GM21447 (cell line): ENCODE data around the gene CLBA1.

Experiments
- ATAC-seq: cut with Tn5 transposase; IDR thresholded peaks from one replicate; pipeline ENCODE4 v1.9.1; 2021; ENCODE audit not compliant: unreplicated experiment

The CLBA1 gene

DNA sequence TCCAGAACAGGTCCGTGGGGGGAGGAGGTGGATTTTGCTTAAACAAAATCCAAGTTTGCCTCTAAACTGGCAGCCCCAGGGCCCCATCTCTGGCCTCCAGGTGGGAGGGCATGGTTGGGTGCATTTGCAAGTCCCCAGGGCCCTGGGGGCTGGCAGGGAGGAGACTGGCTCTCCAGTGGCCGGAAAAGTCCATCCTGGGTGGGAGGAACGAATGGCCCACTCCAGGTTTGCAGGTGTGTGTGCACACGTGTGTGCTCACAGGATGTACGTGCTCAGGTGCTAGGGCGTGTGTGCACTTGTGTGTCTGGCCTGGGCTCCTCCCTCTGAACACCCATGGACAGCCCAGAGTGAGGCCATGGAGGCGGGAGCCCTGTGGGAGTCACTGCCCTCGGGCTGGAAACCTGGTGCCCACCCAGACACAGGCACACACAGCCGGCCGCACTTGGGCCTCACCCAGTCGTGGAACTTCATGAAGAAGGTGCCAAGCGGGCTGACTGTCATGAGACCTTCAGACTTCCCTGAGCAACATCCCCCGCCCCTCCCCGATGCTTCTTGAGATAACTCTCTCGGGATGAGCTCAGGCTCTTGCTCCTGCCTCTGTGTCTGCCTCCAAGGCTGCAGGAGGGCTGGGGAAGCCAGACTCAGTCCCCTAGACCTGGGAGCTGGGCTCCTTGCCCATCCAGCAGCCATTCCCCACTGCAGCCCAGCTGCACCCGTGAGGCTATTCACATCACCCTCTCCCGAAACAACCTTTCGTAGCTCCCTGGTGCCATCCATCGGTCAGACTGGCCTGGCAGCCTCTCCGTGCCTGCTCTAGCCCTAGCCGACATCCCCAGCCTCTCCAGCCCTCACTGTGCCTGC is 16.8 kb upstream of the CLBA1 start:
- no peak for ATAC-seq

DNA sequence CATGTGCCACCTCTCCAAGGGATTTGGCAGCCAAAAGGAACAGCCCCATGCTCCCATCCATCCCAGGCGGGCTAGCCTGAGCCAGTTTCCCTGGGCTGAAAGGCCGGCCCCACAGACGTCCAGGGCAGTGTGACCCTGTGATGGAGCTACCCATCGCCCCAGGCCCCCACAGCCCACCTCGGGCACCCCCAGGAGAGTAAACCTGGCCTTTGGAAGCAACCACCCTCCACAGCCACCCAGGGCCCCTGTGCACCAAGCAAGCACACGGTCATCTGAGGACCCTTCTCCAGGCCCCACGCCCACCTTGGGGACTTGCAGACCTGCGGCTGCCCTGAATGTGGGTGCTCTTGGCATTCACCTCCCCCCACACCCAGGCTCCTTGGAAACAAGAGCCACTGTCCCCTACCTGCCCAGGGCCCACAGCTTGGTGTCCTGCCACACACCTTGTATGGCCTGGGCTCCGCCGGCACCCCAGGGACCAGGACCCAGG is 15.8 kb upstream of the CLBA1 start:
- no peak for ATAC-seq

- no peak for ATAC-seq
Observed at GRCh38 chr14:104970231-104971068, 15.1 kb upstream of the CLBA1 start.

GRCh38 chr14:104971447-104972240 is 13.9 kb upstream of the CLBA1 start:
- no peak for ATAC-seq

DNA sequence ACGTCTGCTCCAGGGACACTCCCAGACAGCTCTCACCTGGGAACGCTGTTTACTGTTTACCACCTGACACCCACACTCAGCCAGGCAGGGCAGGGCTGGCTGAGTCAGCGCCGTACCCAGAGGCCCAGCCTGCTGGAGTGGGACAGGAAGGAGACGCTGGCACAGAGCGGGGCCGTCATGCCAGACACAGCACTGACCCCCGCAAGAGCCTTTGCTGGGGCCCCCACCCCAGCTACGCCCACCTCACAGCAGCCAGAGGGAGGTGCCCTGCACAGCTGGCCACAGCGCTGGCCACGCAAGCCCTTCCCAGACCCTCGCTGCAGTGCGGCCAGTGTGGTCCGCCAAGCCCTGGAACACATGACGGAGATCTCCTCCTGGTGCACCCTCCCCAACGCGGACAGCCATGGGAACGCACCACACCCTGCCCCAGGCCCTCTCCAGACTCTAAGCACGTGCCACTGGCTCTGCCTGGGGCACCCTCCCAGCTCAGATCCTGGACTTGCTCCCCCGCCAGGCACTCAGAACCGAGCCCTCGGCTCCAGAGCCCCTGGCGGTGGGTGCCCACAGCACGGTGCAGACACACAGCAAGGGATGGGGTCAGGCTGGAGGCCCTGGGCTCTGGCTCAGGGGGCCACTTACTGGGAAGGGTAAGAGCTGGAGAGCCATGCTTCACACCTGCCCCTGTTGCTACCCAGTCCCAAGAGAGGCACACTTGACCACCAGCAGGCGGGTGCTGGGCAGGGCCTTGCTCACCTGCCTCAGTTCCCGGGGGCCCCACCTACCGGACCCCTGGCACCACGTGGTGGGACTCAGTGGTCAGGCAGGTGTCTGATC is 13.1 kb upstream of the CLBA1 start:
- no peak for ATAC-seq

GRCh38 chr14:104973135-104973384 is 12.5 kb upstream of the CLBA1 start:
- no peak for ATAC-seq

DNA sequence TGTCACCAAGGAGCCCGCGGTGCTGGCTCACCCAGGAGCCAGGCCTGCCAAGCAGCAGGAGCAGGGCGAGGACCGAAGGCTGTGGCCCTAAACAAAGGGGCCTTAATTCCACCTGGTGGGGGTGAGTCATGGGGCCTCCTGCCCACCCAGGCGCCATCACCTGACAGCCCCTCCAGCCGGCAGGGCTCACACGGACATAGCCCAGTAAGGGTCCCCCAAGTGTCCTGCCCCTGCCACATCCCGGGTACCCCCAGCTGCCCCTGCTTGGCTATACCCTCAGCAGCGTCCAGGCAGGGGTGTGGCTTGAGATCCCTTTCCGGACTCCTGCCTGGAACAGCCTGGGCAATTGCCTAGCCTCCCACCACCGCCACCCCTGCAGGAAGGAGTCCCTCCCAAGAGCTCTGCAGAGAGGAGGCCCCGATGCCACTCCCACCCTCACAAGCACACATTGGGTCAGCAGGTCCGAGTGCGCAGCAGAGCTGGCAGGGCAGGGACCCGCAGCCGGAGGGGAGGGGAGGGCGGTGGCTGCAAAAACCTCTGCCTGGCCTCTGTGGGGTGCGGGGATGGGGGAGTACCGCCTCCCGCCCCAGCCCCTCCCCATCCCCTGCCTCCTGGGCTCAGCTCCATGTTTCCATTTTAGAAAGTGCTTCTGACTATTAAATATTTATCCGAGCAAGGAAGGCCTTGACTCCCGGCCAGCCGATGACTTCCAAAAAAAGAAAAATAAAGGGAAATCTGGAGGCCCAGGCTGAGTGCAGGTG is 12.0 kb upstream of the CLBA1 start:
- ATAC-seq = no peak

DNA sequence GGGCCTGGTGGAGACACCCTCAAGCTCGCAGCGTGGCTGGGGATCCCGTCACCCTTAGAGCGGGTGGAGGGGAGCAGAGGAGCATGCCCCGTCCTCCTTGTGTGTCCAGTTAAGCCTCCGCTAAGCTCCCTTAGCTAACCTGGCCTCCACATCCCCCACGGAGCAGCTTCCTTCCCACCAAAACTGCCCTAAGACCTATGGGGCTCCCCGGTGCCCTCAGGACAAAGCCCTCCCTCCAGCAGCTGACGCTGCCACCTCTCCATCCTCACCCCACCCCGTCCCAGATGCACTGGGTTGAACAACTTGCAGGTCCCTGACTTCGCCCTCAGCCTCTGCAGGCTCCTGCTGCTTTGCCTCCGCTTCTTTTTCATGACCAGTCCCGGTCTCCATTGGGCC is 11.4 kb upstream of the CLBA1 start:
- no peak for ATAC-seq

DNA sequence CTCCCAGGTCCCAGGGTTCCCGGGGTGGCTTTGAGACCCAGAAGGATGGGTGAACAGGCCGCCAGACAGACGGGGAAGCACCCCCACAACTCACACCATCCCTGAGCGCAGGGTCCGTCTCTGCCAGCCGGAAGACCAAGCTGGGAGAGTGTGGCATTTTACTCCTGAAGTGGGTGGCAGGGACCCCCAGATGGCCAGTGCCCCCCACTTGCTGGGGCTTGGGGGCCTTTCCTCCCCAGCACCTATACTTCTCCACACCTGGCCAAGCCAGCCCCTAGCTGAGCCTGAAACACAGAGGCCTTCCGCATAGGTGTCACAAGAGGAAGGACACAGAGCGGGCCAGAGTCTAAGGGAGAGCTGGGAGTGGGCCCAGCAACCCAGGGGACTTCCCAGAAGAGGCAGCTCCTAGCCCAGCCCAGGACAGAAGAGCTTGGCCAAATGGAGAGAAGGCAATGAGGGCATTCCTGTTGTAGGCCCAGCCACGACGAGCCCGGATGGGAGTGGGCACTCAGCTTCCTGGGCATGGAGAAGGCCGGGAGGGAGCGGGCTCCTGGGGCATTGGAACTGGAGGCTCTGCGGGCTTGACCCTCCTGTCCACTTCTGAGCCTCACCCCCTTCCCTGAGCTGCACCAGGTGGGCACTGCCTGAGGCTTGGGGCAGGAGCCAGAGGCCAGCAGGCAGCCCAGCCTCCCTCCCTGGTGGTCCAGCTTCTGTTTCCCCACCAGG is 10.8 kb upstream of the CLBA1 start:
- ATAC-seq = no peak

DNA sequence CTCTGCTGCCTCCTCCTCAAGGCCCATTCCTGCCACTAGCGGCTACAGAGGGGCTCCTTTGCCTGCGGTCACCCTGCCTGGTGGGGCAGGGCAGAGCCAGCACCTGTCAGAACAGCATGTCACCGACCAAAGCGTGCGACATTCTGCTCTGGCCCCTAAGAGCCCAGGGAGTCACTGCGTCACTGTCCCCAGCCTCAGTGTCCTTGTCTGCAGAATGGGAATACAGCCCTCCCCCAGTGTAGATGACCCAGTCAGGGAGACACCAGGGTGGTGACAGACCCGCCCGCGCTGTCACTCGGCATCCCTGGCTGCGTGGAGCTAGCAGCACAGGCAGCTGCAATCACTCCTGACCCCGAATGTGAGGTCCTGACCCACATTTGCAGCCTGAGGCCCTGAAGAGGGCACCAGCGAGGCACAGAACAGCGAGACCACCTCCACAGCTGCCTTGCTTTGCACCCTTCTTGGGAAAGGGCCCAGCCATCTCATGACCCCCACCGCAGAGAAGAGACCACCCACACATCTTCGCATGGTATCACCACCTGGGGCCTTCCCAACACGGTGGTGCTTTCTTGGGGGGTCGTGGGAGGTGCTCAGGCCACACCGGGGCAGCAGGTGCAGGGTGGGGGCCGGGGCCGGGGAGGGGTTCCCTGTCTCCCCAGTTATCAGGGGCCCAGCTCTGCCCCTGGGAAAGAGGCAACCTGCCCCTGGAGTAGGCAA is 9.9 kb upstream of the CLBA1 start:
- ATAC-seq = no peak

- no peak for ATAC-seq
Observed at GRCh38 chr14:104976198-104977007, 9.2 kb upstream of the CLBA1 start.

DNA sequence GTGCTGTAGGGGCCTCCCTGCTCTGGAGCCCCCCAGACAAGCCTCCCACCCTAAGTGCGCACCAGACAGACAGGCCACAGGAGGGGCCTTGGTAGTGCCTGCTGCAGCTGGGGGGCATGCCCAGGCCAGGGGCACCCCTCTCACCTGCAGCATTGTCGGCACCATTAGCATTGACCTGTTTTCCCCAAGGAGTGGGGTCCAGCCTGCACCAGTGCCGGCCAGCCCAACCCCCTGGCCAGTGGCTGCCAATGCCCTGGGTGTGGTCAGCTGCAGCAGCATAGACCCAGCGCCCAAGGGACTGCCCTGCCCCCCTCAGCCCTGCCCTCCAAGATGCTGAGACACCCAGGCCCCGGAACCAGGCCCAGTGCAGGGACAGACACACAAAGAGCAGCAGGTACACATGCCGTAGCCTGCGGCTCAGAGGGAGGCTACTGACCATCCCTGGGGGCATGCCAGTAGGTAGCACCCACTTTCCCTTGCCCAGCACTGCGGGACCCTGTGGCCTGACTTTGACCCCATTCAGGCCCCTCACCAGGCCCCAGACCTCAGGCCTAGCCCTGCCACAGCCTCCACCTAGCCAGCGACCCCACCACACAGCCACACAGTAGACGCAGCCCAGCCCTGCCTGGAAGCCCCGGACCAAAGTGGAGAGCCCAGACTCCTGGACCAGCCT is 8.4 kb upstream of the CLBA1 start:
- ATAC-seq = no peak

GRCh38 chr14:104977681-104978653 is 7.6 kb upstream of the CLBA1 start, which contains the start of gene AHNAK2:
Gene AHNAK2, minus strand, starts transcription at chr14:104978374. Its CDS starts 137 bp downstream, at chr14:104978237.
- no peak for ATAC-seq

DNA sequence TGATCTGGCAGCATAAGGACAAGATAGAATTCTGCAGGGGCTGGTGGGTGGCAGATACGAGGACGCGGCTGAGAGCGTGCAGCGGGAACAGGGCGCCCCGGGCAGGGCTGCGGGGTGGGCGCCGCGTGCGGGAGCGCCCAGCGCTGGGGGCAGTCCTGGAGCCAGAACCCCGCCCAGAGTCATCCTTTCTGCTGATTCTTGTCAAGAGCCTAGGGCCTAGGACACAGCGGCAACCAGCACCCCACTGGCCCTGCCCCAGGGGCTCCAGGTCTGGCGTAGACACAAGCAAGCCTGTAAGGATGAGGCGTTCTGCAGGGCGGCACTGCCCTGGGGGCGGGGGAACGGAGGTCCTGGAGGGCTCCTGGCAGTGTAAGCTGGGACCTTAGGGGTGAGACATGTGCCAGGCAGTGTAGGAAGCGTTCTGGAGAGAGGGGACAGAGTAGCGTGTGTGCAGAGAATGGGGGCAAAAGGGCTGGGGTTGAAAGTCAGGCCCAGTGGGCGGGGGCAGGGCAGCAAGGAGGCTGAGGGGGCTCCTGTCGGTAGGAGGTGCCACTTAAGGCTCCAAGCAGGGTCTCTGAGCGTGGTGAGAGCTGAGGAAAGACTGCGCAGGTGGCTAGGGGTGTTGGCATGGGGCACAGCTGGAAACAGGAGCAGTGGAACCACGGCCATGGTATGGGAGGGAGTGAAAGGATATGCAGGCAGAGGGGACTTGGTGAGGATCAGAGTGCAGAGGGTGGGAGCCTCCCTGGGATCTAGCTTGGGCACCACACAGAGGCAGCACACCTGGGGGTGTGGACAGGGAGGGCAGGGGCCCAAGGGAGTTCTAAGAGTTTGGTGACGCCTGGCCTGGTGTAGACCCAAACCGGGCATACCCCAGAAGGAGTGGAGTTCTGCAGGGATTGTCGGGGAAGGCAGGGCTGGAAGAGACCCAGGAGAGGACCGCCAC is 6.6 kb upstream of the CLBA1 start:
- ATAC-seq = no peak
